Suppressor macrophage treated with lipopolysaccharide for 1 hour (primary cell): ENCODE measurements around the gene NDUFAF3.
A peak's percentile ranks its signal among the peaks of the same experiment; 100 is the strongest.

ENCODE experiments used
- DNase-seq, 3 donors: peaks; one replicate each; pipeline ENCODE4 v3.0.0-alpha.2; 2020 to 2022

The NDUFAF3 gene

GRCh38 chr3:49021813-49022687 lies at the start of gene NDUFAF3:
Gene NDUFAF3 (plus strand): TSS chr3:49022121. CDS start chr3:49022145, 24 bp downstream.
- DNase-seq = peak; percentile 95 to 98 (median 97)

GRCh38 chr3:48974076-48974864 lies 47.7 kb upstream of the NDUFAF3 start:
- DNase-seq = no peak

GRCh38 chr3:48979451-48979850 lies 42.5 kb upstream of the NDUFAF3 start:
- no peak for DNase-seq

- no peak for DNase-seq
These were observed 41.6 kb upstream of the NDUFAF3 start for GRCh38 chr3:48980295-48980694.

- DNase-seq = no peak
These were observed 39.9 kb upstream of the NDUFAF3 start for GRCh38 chr3:48982016-48982415.

GRCh38 chr3:48982686-48983085 lies 39.2 kb upstream of the NDUFAF3 start:
- DNase-seq = no peak

- DNase-seq = no peak
These were observed 38.8 kb upstream of the NDUFAF3 start for GRCh38 chr3:48983096-48983495.

GRCh38 chr3:48984663-48985062 lies 37.3 kb upstream of the NDUFAF3 start:
- peak; percentile 68 to 78 (median 76) for DNase-seq

- DNase-seq = no peak
These were observed 36.0 kb upstream of the NDUFAF3 start for GRCh38 chr3:48985831-48986376.

- DNase-seq = no peak
These were observed 32.7 kb upstream of the NDUFAF3 start for GRCh38 chr3:48989126-48989795.

GRCh38 chr3:48989796-48990635 lies 31.9 kb upstream of the NDUFAF3 start, which contains the start of gene P4HTM:
Gene P4HTM (plus strand): TSS chr3:48990241. CDS start chr3:48990257, 16 bp downstream.
- DNase-seq = peak; percentile 87 to 91 (median 90)

- peak in 2 of 3 donors; percentile 35 to 45 for DNase-seq
These were observed 31.1 kb upstream of the NDUFAF3 start for GRCh38 chr3:48990636-48991469.

- no peak for DNase-seq
These were observed 29.9 kb upstream of the NDUFAF3 start for GRCh38 chr3:48991851-48992545.

- peak in 2 of 3 donors; percentile 22 to 40 for DNase-seq
These were observed 28.1 kb upstream of the NDUFAF3 start for GRCh38 chr3:48993834-48994233.

GRCh38 chr3:48996640-48997039 lies 25.3 kb upstream of the NDUFAF3 start:
- DNase-seq = no peak

GRCh38 chr3:48997102-48997635 lies 24.8 kb upstream of the NDUFAF3 start:
- no peak for DNase-seq

GRCh38 chr3:48997714-48998637 lies 23.9 kb upstream of the NDUFAF3 start:
- no peak for DNase-seq

- no peak for DNase-seq
These were observed 22.6 kb upstream of the NDUFAF3 start for GRCh38 chr3:48999085-48999858.
